Measurements from ENCODE around the gene ZNF385C.

Gene ZNF385C

GRCh38 chr17:42106009-42106408 lies 7.7 kb upstream of the ZNF385C start:
- DNase-seq: no peak

- DNase-seq: no peak
Observed at GRCh38 chr17:42104264-42104663, 6.0 kb upstream of the ZNF385C start.

- DNase-seq: no peak
Observed at GRCh38 chr17:42103221-42103954, 5.1 kb upstream of the ZNF385C start.

DNA sequence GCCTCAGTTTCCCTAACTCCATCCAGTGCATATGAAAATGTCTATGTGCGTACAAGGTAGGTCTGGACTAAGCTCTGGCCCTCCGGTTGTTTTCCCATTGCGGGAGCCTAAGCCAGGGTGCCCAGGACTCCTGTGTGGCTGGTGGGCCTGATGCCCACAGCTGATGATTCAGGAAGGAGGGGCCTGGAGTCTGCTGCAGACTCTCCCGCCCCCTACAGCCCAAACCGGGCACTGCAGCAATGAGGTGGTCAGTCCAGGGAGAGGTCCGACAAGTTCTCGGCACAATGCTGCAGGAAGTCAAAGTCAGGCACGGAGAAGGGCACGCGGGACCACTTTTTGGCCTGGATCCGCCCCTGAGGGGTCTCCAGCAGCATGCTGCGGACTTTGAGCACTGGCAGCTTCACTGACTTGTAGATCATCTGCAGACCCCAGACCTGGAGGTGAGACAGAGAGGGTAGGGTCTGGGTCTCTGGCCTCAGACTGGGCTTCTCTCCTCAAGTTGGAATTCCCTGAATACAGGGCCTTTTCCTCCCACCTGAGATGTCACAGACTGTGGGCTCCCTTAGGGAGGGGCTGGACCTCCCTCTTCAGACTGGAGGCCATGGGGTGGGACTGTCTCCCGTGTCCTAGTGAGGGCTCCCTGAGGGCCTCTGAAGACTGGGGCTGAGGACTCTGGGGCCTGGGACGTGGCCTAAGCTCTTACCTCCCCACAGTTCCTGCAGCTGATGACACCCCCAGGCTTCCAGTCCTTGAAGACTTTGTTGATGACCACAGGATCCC lies 3.4 kb upstream of the ZNF385C start:
- DNase-seq: peak; percentile 43

DNA sequence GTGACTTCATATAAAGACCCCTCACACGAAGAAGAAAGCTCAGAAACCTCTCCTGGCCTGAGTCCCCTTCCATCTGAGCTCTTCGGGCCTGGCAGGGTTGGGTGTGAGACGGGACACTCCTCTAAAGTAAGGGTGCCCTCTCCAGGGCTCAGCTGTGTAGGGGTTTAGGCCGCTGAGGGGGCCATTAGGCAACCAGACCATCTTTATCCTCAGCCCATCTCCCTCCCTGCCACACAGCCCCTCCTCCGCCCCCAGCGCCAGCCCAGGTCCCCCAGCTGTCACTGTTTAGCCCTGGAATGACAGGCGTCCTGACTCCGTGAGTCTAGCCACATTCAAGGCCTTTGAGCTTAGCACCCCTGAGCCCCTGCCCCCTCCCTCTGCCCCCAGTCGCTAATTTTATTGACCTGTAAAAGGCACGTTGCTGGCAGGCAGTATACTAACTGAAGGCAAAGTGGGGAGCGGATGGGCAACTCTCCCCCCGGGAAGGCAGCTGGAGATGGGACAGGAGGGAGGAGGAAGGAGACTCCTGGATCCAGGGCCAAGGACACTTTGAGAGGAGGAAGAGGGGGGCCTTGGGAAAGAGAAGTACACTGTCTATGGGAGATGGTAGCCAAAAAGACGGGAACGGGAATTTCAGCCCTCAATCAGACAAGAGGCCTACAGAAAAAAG lies 592 bp upstream of the ZNF385C start:
- no peak for DNase-seq

DNA sequence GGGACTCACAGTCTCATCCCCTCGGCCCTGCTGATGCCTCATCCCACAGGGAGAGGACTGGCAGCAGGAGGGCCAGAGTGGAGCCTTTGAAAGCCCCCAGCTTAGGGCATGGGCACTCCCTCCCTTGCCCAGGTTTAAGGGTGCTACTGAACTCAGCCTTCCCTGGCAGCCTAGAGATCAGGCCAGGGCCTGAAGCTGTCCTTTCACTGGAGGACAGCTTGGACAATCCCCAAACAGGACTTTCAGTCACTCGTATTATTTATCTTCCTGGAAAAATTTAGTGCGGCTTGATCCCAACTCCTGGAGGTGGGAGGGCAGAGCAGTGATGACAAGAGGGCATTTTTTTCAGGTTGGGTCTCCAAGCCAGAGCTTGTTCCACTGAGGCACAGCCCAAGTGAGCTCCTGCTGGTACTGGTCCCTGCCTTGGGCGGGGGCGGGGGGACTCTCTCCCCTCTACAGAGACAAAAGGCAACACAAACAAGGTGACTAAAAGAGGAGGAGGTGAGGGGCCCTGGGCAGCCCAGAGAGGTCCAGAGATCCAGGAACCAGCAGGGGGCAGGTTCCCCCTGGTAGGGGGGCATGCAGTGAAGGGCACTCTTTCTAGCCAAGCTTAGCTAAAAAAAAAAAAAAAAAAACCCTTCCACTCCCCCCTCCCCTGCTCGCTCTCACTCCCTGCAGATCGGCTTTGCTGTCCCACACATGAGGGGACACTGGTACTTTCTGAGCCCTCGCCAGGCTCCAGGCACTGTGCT lies 1.7 kb downstream of the ZNF385C start:
- no peak for DNase-seq

GRCh38 chr17:42094375-42095069 lies 3.8 kb downstream of the ZNF385C start:
- no peak for DNase-seq

- DNase-seq: no peak
Observed at GRCh38 chr17:42092939-42093338, 5.3 kb downstream of the ZNF385C start.

GRCh38 chr17:42090964-42091790 lies 7.1 kb downstream of the ZNF385C start:
- DNase-seq: no peak

DNA sequence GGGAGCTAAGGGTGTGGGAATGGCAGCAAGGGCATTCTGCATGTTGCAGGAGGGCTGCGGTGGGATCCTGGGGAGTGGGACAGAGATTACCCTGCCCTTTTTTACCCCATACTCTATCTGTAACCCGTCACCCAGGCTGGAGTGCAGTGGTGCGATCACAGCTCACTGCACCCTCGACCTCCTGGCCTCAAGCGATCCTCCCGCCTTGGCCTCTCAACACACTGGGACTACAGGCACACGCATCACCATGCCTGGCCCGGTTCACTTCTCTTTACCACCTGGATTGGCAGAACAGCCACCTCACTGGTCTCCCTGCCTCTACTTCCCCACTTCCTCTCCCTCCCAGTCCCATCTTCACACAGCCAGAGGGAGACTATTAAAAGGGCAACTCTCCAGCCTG lies 9.5 kb downstream of the ZNF385C start:
- no peak for DNase-seq

DNA sequence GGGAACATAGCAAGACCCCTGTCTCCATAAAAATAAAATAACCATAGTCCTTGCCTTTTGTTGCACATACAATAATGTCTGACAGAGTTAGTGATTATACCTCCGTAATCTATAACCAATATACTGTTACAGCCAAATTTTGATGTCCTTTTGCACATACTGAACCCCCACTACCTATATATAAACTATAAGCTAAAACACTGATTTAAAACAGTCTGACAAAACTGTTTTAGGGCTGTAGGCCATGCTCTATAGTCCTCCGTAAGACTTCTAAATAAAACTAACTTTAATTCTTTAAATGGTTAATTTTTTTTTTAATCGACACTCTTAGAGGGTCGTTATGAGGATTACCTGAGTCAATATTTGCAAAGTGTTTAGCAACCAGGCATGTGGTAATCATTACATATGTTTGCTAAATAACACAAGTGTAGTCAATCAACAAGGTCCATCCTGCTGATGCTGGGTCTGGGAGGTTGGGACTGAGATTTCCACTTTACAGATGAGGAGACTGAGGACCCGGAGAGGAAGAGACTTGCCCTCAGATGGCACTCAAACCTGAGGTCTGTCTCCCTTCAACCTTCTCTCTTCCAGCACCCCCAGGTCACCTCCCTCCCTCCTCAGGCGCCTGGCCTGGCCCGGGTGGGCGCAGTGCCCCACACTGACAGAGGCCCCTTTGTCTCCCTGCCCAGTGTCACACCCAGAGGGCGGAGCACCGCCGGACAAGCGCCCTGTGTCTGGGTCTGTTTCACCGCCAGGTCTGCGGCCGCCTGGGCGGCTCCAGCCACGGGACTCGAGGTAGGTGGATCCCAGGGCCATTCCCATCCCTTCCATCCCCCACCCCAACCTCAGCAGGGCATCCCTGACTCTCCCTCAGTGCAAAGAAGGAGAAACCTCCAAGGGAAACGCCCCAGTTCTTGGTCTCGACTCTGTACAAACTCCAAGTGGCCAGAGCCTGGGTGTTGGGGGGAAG lies 10.3 kb downstream of the ZNF385C start:
- DNase-seq: no peak

DNA sequence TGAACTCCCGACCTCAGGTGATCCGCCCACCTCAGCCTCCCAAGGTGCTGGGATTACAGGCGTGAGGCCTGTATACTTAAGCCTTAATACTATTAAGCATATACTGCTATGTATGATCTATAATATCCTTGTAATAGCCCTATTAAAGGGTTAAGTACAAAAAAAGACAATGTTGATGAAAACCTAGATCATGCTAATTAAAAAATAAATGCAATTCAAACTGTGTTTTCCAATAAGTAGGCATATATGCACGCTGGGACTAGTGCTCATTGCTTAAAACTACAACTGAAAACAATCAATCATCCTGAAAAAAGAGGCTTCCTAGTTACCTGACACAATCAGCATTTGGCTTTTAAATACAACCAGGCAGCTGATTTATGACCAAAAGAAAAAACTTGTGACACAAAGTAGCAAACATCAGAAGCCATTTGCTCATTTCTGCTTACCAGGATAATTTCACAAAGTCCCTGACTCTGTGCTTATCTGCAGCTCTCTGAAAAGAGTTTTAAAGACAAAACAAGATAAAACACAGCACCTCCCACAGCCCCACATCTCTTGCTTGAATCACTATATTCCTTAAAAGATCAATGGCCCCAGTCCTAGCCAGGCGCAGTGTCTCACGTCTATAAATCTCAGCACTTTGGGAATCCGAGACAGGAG lies 11.1 kb downstream of the ZNF385C start:
- DNase-seq: no peak

- no peak for DNase-seq
Observed at GRCh38 chr17:42081516-42082129, 16.6 kb downstream of the ZNF385C start.

DNA sequence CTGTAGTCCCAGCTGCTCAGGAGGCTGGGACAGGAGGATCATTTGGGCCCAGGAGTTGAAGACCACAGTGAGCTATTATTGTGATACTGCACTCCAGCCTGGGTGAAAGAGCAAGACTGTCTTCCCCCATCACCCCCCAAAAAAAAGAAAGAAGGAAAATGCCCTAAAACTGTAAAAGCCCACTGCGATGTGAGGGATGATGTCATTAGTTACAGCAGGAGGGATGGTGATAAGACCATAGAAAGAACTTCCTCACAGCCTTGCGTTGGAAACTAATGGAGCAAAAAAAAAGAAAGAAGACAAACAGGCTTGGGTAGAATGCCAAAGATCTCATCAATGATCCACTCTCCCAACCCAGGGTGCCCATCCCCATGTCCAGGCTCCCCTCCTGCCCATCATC lies 18.7 kb downstream of the ZNF385C start:
- DNase-seq: no peak

DNA sequence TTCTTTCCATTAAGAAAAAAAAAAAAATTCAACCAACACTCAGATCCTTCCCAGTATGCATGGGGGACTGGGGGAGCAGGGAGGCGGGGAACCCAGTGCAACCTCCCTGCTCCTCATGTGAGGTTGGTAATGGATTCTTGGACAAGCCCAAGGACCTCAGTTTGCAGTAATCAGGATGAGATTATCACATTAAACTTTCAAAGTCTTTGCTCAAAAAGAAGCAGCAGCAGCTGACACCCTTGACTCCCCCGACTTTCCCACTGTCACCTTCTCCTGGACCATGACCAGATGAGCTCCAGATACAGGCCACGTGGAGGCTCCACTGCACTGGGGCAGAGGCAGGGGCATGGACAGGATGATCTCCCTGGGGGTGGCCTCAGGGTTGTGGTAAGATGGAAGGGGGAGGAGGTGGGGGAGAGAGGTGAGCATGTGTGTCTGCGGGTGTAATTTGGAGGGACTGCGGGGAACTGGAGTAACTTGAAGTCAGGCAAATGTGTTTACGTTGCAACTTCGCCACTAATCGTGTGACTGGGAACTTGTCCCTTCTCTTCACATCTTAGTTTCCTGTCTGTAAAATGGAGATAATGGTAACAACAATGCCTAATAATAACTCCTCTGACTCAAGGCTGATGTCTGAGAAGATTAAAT lies 19.8 kb downstream of the ZNF385C start:
- DNase-seq: no peak

DNA sequence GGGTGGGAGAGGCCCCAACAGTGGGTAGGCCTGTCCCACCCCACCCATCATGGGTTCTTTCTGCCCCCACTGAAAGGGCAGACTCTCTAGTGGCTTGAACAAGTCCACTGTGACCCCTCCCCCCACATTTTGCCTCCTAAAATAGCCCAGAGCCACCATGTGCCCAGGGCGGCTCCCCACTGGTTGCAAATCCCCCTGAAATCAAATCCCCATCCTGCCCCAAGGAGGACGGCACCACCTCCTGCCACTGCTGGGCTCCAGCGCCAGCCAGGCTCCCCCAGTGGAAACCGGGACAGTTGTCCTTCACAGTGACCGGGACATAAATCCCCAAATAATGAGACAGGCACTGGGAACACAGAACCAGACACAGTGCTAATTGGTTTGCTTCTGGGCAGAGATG lies 20.5 kb downstream of the ZNF385C start:
- DNase-seq: no peak

DNA sequence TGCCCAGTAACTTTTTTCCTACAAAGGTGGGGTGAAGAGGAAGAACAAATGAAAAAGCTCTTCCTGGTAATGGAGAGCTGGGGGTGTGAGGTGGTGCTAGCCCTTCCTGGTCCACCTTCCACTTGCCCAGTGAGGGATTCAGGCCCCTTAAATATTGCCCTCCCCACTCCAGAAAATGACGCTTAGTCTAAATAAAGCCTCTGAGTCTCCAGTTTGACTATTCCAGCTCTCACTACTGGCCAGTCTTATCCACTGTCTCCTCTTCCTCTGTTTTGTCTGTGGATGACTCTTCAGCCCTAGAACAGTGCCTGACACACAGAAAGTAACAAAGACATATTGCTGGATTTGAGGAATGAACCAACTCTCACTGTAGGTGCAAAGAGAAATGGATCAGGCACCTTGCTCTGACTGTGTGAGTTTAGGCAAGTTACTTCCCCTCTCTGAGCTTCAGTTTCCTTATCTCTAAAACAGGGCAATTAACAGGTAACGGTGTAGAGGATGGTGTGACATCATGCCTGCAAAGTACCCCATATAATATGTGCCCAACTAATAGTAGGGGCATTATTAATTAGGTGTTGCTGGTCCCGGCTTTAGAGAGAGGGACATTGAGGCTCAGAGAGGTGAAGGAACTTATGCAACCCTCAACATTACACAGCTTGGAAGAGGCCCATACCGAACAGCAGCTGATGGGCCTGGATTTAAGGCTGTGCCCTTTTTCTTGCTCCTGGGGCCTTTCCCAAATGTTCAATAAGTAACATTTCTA lies 21.3 kb downstream of the ZNF385C start:
- DNase-seq: no peak

DNA sequence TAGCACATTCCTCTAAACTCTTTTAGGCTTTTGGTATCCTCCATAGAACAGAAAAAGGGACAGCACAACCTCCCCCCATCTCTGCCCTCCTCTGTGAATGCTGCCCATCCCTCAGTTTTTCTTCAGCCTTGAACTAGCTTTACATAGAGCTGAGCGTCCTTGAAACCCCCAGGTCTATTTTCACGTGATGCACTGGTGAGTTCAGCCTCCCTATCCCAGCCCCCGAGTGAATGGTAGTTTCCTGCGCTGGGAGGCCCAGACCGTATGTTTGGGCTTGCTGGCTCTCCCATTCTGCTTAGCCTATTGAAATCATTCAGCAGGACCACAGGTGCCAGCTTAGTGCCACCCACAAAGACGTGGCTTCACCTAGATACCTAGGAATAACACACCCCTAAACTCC lies 22.5 kb downstream of the ZNF385C start:
- DNase-seq: no peak

Measured in HCEC 1CT (cell line).